CD1c-positive myeloid dendritic cell (primary cell): Measurements from ENCODE around the gene PRRG1.
"Not testable (repeated sequence)": the region's sequence is repeated elsewhere in the genome, so short reads cannot be mapped to it uniquely, and the experiment has no call there.

ENCODE experiments used
- DNase-seq: peaks from one replicate; pipeline ENCODE4 v3.0.0-alpha.2; 2016; ENCODE audit errors: extremely low spot score

PRRG1 gene

DNA sequence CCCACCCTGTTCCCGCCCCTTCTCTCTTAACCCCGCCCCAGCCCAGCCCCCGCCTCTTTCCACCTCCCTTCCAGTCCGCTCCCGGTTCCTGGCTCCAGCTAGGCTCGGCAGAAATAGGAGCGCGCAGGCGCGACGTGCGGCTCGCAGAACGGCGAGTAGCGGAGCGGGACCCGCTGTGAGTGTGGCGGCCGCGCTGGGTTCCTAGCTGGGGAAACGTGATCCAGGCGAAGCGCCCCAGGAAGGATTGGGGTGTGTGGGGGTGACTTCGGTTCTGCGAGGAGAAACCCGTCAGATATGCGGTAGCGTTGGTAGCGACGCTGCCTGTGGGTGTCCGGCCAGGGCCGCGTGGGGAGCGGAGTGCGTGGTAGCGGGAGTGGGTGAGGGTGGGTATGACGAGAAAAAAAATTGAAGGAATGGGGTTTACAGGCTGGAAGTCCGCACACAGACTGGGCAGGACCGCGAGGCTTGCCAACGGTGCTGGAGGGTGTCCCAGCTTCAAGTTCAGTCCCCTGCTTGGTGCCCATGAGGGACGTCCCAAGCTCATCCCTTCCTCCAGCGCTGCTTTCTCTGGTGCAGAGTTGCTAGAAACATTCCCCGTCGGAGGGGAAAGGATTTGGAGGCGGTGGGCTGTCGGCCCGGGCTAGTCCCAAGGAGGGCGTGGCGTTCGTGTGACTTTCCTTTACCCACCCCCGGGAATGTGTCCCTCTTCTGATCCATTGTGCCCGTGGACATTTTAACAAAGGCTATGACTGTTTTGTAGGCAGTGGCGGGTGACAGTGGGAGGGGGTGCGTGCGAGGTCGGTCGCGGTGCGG is at the start of gene PRRG1:
Gene PRRG1 (plus strand): TSS at position 144 of the 813 bp plus-strand sequence. CDS start 56,886 bp downstream, outside the sequence.
- peak; percentile 65 for DNase-seq

DNA sequence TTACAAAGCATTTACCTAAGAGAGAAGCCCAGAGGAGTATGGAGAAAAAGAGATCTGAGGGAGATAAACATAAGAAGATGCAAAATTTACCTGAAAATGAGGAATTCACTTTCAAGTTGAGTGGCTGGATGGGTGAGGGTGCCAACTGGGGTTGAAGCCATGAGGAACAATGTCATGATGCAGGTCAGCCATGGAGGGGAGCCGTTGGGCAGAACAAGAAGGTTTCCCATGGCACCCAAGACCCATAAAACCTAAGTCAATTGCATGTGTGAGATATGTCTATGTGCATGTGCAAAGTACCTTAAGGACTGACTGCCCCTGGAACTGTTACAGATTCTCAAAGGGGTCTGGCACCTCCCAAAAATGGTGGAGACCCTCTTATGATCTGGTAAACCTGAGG is 46.6 kb upstream of the PRRG1 start:
- DNase-seq: no peak

DNA sequence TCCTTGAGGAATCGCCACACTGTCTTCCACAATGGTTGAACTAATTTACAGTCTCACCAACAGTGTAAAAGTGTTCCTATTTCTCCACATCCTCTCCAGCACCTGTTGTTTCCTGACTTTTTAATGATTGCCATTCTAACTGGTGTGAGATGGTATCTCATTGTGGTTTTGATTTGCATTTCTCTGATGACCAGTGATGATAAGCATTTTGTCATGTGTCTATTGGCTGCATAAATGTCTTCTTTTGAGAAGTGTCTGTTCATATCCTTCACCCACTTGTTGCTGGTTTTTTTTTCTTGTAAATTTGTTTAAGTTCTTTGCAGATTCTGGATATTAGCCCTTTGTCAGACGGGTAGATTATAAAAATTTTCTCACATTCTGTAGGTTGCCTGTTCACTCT is 43.9 kb upstream of the PRRG1 start:
- not testable (repeated sequence) for DNase-seq

DNA sequence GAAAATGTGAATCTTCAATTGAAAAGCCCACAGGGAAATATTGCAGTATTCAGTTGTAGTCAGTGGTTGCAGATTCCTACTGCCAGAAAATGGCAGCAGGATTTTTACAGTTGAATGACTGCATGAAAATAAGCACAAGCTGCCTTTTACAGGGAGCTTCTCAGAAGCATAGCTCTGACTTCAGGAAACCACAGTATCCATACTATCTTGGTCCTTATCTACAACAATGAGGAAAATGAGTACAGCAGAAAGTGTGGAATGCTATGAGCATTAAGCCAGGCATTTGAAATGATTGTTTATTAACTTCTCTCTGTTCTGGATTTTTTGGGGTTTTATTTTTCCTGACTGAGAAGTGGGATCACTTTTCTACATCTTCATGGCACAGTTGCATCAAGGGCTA is 34.6 kb upstream of the PRRG1 start:
- no peak for DNase-seq

DNA sequence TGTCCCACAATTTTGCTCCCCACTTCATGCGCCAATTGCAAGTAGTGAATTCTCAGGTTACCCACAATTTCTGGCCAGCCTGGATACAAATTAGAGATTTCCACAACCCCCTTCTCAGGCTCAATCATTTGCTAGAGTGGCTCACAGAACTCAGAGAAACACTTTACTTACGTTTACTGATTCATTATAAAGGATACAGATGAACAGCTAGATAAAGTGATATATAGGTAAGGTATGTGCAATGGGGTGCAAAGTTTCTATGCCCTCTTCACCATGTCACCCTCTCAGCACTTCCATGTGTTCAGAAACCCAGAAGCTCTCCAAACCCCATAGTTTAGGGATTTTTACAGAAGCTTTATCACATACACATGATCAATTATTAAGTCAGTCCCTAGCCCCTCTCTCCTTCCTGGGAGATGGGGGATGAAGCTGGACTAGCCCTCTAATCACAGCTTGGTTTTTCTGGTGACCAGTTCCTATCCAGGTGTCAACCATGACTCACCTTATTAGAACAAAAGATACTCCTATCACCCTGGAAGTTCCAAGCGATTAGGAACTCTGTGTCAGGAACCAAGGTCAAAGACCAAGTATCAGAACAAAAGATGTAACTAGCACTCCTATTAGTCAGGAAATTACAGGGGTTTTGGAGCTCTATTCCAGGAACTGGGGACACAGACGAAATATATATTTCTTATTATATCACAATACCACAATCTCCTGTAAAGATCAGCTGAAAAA is 33.5 kb upstream of the PRRG1 start:
- DNase-seq: no peak

DNA sequence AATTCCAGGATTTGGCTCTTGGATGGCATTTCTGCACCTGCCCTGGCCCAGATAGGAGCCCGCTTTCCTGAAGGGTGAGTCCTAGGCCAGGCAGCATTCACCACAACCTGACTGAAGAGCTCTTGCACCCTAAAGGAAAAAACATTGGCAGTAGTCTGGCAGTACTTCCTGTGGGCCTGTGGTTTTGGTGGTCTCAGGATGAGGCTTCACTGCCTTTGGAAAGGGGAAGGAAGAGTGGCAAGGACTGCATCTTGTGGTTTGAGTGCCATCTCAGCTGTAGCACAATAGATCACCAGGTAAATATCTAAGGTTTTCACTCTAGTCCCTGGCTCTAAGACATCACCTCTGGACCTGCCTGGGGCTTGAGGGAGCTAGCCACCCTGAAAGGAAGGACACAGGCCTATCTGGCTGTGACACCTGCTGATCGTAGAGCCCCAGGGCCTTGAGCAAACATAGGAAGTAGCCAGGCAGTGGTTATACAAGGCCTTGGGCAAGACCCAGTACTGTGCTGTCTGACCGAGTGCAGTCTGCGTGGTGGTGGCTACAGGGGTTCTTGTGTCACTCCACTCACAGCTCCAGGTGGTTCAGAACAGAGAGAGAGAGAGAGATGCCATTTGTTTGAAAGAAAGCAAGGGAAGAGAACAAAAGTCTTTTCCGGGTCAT is 28.5 kb upstream of the PRRG1 start:
- no peak for DNase-seq

DNA sequence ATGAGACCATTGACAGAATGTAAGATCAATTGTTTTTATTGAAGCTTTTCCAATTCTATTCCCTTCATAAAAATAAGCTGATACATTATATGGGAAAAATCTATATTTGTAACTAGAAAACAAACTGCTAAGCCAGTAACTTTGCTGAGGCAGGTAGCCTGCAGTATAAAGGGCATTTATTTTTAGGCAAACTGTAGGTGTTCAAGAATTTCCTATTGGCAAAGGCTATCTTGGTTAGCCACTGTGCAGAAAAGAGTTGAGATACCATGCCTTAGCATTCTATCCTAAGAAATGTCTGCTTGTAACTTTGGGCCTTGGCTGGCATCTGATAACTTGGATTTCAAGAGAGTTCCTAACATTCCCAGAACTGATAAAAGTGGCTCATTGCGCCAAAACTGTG is 18.5 kb upstream of the PRRG1 start:
- DNase-seq: no peak

DNA sequence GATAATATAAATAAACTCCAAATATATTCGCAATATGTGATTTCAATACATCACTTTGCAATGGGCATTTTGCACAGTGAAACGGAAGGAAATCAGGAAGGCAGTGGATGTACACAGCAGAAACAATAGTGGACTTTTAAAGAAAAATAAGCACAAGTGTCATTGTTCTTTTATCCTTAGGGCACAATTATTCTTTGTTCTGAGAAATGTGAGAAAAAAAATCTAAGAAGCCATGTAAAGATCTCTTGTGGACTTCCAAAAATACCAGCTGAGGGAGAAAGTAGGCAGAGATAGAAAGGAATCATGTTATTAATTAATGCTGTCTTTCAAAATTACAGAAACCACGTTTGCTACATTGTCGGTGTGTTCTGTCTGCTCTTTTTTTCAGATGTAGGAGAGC is 17.6 kb upstream of the PRRG1 start:
- no peak for DNase-seq

DNA sequence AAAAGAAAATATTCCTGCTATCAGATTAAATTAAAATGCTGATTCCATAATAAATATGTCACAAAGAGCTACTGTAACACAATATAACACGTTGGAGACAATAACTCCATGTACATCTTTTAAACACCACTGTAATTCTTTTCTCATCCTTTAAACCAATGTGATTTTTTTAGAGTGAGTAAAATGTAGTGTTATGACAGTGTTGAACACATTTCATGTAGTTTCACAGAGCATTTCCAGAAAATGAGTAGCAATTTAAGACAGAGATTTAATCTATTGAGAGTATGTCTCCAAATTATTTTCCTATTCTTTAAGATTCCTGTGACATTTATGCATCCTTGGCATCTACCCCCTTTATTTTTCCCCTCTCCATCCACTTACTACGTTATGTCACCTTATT is 17.1 kb upstream of the PRRG1 start:
- DNase-seq: no peak

DNA sequence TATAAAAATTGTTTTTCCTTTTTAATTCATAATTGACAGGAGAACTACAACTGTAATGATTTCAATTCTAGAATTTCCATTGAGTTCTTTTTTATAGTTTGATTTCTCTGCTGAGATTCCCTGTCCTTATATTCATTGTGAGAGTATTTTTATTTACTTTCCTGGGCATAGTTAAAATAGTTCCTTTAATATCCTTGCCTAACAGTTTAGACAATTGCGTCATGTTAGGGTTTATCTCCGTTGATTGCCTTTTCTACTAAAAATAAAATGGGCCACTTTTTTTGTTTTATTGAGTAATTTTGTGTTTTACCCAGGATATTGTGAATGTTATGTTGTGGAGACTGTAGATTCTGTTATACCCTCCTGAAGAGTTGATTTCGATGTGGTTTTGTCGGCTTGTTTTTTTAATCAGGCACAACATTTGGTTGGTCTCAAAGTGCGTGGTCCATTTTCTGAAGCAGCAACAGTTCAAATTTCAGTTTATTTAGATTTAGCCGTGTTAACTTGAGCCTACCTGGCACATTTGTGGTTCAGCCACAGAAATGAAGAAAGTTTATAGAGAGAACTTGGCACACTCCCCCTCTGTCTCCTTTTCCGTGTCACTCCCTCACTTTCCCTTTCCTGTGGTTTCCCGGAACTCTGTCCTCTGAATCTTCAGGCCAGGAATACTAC is 16.0 kb upstream of the PRRG1 start:
- no peak for DNase-seq

DNA sequence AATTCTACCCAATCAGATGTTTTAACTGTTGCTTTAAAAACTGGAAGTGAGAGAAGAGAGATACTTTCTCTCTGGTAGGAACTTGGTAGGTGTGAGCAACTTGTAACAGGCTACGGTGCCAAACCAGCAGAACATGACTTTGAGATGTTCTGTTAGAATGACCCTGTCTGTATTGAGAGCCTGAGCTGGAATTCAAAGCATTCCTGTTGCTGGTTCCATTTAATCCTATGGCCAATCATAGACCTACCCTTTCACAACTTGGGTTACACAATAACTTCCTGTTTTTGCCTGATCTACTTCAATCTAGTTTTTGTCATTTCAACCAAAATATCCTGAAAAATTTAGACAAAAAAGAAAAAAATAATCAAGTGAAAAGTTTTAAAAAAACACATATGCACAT is 1.7 kb upstream of the PRRG1 start:
- DNase-seq: peak; percentile 47

DNA sequence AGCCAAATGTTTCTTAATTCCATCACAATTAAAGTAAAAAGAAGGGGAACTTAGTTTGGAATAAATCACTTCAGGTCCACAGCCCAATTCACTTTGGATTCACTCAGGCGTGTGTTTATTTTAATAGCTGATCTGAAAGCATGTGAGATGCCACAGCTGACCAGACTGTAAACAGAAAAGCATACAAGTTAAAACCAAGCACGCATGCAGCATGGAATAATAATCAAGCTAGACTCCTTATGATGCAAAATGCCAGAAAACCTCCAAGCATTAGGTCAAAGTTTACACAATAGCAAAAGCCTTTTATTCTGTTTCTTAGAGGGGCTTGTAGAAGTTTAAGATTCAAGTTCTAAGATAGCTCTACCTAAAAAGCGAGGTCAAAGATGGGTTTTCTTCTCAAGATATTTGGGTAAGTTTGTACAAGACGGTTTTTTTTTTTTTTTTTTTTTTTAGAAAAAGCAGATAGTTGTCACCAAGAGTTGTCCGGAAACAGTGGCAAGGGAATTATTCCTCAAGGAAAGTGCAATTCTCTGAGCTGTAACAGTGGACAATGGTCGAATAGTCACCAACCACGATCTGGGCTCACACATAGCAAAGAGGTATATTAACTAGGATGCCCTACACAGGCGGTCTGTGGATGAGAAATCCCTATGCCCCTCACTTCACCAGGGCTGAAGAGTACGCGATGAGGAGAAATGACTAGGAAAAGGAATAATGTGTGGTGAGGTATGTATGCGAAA is 763 bp upstream of the PRRG1 start:
- DNase-seq: no peak

DNA sequence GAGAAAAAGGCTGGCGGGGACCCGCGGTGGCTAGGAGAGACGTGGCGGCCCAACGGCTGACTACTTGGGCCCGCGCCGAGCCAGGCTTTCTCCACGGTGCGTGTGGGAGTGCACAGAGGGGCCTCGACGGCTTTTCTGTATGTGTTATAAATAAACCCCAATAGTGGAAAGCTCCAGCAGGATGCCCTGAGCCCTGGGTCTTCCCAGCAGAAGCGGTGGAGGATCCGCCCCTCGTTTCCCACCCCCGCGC is 268 bp upstream of the PRRG1 start:
- DNase-seq: no peak

DNA sequence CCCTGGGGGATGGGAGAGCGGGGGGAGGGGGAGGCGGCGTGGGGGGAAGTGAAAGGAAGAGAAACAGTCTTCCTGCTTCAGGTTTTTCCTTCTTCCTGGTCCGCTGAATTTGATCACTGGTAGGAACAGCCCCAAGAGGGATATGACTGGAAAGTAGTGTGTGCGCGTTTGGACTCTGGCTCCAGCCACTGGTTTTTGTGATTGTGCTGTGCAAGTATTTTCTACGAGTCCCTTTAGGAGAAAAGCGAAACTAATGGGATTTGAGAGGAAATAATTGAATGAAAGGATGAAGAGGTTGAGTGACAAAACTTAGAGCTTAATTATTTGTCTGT is 836 bp downstream of the PRRG1 start:
- peak; percentile 2 for DNase-seq

DNA sequence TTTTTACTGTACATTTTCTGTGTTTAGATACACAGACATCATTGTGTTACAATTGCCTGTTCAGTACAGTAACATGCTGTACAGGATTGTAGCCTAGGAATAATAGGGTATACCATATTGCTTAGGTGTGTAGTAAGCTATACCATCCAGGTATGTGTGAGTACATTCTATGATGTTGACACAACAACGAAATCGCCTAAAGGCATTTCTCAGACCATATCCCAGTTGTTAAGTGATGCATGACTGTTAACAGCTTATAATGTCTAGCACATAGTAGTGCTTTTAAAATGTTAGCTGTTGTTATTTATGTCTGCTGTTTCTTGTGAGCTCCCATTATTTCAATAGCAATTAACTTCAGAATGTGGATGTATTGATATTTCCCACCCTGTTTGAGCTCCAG is 4.5 kb downstream of the PRRG1 start:
- no peak for DNase-seq

DNA sequence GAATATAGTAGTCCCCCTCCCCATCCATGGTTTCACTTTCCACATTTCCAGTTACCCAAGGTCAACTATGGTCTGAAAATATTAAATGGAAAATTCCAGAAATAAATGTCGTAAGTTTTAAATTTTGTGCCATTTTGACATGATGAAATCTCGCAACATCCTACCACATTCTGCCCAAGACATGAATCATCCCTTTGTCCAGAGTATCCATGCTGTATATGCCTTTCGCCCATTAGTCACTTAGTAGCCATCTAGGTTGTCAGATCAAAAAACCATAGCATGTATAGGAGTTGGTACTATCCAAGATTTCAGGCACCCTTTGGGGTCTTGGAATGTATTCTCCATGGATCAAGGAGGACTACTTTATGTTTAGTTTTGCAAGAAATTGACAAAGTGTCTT is 8.3 kb downstream of the PRRG1 start:
- DNase-seq: no peak

DNA sequence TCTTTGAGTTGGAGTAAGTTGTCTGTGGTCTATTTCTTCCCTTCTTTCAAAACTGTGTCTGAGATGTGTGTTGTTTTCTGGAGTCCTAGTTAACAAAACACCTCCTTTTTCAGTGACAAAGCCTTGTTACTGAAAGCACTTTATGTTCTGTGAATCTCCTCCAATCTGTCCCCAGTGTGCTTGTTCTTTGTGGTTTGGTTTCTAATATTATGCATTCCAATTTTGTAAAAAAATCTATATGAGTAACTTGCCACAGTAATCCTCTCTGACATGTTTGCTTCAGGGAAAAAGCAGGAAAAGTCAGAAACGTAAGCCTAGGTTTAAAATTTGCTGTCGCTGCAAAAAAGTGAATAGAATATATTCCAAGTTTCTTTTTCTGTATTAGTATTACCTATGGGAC is 12.4 kb downstream of the PRRG1 start:
- no peak for DNase-seq

DNA sequence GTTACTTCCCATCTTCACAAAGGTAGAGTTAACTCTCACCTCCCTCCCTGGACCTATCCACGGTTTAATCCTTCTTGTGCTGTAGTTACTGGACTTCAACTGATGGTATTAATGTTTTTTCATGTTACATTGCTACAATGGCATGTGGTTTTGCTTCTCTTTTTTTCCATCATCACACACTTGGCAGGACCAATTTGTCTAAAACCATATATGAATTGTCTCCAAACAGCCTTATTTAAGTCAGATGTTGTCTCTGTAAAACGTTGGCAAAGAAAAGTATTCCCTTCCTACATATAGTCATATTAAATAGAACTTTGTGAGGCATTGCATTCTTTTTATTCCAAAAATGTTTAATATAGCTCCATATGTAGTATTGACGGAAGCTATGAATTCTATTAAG is 15.5 kb downstream of the PRRG1 start:
- DNase-seq: no peak

DNA sequence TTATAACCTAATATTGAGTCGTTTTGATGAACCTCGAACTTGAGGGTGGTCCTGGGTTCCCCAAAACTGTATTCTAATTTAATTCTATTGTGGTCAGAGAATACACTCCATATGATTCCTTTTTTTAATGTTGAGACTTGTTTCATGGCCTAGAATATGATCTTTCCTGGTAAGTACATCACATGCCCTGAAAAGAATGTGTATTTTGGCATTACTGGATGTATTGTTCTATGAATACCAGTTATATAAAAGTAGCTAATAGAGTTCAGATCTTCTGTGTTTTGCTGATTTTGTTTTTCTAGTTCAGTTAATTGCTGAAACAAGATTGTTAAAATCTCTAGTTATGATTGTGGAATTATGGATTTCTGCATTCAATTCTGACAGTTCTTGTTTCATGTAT is 18.8 kb downstream of the PRRG1 start:
- no peak for DNase-seq

DNA sequence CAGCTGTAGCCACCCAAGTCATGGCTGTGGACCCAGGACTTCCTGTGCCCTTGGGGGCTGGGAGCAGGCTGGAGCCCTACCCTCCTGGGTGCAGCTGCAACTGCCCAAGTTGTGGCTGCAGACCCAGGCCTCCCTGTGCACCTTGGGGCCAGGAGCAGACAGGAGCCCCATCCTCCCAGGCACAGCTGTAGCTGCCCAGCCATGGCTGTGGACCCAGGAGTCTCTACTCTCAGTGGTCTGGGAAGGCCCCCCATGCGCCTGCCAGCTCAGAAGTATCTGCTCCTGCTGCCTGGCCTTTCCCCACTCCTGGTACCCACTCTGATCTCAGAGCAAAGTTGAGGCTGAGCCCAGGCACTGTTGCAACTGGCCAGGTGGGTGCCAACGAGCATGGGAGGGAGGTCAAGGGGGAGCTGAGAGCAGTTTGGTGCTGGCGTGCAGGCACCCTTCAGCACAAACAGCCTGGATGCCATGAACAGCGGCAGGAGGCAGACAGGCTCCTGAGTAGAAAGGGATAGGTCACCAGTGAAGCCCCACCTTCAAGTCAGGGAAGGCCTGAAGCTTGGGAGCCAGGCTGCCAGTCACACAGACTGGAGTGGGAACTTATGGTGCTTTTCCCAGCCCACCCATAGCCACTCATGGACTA is 21.5 kb downstream of the PRRG1 start:
- no peak for DNase-seq

DNA sequence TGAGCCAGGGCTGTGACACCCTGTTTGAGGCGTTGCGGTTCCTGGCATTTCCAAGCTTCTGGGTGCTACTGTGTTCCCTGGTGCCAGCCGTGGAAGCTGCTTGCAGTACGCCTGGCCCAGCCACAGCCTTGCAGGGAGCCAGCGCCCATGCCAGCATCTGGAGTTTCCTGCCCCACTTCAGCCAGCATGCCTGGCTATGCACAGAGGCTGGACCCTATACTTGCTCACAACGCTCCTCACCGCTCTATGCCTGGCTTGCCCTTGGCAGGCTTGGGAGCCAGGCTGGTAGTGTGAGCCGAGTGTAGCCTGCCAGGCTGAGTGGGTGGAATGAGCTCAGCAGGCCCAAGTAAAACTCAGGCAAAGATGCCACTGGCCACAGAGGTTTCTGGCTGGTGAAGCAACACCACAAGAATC is 22.4 kb downstream of the PRRG1 start:
- DNase-seq: no peak

DNA sequence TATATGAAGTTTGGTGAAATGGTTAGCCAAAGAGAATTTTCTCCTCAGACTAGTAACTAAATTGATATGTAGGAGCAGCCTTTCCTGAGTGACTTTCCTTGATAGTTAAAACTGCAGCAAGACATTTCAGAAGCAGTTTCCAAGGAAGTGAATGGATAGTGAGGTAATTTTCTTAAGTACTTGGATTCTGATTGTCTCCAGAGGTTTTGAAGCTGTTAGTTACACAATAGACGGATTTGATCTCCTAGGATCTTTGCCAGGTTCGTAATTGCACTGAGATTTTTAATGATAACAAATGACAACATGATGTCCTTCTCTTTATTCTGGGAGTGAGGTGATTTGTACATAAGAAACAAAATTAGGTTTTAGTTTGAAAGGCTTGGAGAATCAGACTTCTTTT is 29.2 kb downstream of the PRRG1 start:
- DNase-seq: no peak
